NK-92 (cell line): ENCODE data around the gene SLC28A1.

ENCODE experiments used
- DNase-seq: peaks from one replicate; lab custom pipeline; 2025; ENCODE audit not compliant: unreplicated experiment; lab: John Stamatoyannopoulos, UW

Gene SLC28A1

DNA sequence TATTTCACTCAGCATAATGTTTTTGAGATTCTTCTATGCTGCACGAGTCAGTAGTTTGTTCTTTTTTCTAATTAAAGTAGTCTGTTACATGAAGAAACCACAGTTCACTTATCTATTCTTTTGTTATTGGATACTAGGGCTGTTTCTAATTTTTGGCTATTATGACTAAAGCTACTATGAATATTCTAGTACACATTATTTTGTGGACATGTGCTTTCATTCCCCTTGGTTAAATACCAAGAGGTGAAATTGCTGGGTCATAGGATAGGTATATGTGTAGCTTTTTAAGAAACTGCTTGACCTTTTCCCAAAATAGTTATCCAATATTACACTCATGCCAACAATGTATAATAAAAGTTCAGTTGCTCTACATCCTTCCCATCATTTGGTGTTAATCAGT is 106.0 kb downstream of the SLC28A1 start:
- no peak for DNase-seq

DNA sequence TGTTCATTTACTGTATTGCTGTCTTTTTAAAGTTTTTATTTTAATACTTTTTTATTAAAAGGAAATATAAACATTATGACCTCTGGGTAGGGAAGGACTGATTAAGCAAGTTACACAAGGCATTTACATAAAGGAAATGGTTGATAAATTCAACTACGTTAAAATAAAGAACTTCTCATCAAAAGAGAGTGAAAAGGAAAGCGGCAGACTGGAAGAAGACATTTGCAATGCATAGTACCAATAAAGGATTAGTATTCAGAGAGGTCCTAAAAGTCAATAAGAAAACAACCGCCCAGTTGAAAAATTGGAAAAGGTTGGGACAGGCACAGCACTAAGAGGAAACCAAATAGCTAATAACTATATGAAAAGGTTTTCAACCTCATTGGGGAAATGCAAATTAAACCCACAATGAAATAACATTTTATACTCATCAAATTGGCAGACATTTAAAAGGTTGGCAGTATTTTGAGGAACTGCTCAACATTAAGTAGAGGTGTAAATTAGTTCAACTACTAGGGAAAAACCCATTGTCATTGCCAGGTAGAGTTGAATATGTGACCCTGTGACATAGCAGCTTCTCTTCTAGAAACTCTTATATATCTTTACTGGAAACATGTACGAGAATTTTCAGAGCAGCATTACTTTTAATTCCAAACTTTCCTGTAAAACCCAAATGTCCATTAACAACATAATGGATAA is 106.7 kb downstream of the SLC28A1 start:
- no peak for DNase-seq

DNA sequence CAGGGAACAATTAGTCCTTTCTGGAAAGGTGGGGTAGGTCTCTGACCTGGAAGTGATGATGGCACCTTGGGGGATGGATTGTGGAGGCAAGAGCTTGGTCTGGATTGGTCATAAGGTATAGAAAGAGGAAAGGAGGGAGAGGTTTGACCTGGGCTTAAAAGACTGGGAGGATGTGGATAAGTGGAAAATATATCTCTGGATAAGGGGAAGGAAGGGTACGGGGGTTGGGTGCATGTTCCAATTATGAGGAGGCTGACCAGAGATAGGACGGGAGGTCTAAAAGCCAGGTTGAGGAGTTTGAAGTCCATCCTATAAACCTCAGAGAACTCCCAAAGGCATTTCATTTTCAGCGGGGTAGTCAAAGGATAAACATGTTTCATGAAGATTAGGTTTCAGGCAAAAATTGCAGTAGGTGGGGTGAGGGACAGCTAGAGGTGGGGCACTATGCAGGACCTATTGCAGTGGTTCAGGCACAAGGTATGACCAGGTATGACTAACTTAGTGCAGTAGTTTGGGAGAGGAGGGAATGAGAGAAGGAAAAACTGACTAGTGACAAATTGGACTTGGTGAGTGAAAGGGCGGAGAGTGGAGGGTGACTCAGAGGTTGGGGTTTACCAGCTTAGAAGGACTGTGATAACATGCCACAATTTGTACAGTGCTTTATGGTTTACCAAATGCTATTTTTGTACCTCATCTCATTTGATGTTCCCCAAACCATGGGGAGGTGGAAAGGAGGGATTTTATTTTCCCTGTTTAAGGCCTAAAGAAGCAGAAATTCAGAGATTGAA is 107.9 kb downstream of the SLC28A1 start:
- no peak for DNase-seq
